ENCODE results near the gene GRK4.
A peak's percentile ranks its signal among the peaks of the same experiment; 100 is the strongest.
"Not testable (repeated sequence)": the region's sequence is repeated elsewhere in the genome, so short reads cannot be mapped to it uniquely, and the experiment has no call there.

The GRK4 gene

DNA sequence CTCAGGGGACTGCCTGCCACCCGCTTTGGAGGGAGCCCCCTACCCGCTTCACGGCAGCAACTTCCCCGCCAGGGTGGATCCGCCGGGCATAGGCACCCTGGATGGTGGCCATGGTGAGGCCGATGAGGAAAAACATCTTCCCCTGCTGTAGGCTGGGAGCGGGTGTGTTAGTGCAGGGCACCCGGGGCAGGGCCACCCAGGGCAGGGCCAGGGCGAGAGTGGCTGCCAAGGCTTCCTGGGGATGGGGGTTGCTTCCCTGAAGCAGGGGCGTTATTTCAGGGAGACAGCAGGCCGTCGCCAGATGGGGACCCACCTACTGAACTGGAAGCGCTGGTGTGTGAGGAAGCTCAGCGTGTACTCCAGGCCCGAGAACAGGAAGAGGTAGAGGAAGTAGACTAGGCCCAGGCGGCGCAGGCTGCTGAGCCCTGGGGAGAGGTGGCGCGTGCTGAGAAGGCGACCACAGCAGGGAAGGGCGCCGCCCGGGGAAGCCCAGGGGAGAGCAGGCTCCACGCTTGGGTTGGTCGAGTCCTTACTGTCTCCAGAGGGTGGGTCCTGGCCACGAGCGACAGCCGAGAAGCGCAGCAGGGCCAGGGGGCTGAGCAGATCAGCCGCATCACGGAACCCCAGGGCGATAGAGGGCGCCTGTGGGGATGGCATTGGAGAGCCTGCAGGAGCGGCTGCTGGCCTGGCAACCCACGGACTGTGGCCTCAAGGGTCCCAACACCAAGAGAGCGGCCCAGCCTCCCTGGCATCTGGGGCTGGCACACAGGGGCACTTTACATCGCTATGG, 31.7 kb upstream of the GRK4 start:
- no peak for DNase-seq

DNA sequence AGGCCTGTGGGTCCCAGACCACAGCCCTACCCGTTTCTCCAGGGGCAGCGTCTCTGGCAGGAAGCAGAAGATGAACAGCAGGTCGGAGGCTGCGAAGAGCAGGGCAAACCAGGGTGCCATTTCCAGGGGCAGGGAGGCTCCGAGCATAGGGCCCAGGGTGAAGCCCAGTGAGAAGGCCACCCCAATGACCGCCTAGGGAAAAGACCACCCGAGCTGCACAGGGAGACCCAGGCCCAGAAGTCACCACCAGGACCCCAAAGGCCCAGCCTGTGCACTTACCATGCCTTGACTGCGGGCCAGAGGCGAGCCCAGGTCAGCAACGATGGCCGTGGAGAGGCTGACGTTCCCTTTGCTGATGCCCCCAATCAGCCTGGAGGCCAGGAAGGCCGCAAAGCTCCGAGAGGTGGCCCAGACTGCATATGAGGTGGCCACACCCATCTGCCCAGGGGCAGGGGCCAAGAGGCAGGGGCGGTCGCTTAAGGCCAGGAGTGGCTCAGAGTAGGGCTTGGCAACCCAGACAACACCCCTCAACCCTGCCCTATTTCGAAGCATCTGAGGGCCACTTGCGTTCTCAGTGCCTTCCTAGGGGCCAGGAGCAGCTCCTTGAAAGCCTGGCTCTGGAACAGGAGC, 30.9 kb upstream of the GRK4 start:
- DNase-seq, result no peak

DNA sequence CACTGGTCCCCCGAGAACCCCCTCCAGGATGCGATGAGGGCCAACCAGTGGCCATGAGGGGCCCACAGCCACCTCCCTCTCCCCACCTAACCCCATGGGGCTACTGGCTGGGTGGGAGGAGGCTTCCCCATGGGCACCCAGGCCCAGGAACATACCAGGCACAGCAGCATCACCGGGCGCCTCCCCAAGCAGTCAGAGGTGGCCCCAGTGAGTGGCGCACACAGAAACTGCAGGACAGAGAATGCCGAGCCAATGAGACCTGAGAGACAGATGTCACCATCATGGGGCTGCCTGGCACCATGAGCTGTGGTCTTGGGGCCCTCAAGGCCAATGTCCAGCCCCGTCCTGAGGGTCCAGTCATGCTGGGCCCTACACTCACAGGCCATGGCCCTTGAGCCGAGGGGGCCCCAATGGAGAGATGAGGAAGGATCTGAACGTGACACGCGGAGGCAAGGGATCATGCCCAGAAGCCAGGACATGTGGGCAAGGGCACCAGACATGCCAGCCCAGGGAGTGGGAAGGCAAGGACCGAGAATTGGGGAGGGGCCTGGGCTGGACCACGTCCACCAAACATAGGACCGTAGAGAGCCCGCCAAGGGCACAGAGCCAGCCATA, 30.3 kb upstream of the GRK4 start:
- DNase-seq, result no peak

DNA sequence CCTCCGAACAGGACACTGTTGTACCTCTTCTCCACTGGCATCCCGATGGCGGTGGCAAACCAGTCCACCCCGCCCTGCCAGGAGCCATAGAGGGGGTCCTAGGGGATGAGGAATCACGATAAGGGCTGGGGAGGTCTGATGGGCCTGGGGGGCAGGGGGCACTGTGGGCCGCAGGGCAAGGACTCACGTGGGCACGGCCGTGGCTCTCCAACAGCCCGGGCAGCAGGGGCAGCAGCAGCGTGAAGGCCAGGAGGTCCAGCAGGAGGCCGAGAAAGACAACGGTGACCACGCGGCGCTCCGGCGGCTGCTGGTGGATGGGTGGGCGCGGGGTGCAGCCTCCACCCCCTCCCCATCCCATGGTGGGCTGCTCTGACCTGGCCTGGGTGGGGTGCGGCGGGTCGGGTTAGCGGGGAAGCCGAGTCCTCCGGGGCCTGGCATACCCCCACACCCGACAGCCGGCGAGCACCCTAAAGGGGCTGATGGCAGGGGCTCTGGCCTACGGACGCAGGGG, 29.8 kb upstream of the GRK4 start:
- DNase-seq, result no peak

DNA sequence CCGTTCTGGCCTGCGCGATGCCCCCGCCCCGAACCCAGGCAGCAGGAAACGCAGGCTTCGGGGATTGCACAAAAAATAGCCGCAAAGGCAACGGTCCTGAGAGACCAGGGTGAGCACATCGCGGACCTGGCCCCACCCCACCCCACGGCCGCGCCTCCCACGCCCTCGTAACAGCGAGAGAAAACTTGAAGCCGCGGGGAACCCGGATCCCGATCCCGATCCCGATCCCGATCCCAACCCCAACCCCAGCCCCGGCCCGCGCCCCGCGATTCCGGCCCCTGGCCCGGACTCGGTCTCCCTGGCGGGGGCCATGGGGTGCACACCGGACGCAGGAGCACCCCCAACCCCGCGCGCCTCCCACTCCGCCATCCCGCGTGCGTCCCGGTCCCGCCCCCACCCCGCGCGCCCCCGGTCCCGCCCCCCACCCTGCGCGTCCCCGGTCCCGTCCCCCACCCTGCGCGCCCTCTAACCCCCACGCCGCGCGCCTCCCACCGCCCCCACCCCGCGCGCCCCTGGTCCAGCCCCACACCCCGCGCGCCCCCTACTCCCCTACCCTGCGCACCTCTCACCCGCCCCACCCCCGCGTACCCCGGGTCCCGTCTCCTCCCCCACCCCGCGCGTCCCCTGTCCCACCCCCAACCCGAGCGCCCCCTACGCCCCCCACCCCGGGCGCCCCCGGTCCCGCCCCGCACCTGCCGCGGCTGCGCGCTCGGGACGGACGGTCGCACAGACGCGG, 29.1 kb upstream of the GRK4 start:
- no peak for DNase-seq

DNA sequence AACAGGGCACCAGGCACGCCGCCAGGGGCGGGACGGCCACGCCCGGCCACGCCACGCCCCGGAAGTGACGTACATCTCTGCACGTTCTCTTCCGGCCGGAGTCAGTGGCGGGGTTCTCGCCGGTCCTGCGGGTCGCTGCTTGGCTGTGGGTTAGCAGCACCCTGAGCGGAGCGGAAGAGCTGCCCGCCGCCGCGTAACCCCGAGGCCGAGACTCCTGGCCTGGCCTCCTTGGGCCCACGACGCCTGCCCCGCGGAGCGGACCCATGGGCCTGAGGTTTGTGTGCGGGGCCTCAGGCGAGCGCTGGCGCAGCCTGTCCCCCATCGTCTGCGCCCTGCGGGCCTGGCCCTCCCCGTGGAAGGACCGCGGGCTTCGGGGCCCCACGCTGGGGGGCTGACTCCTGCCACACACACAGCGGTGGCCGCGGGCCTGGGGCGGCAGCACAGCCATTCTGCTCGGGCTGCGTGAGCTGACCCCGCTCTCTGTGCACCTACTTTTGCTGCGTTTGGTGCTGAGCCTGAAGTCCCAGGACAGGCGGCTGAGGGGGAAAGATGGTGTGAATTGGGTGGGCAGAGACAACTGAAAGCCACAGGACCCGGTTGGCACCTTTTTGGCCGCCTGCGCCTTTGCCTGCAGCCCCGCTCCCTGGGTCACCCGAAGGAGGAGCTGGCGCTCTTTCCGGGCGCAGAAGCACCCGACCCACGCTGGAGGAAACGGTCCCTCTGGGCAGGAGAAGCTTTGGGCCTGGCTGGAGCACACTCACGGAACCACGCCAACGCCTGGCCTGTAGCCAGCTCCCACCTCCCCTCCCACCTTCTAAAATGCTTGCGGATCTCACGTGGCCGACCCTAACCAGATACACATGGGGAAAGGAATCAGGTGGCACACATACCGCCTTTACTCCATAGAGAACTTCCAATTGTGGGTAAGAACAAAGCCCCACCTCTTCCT, 28.3 kb upstream of the GRK4 start:
- DNase-seq, result peak; percentile 75

DNA sequence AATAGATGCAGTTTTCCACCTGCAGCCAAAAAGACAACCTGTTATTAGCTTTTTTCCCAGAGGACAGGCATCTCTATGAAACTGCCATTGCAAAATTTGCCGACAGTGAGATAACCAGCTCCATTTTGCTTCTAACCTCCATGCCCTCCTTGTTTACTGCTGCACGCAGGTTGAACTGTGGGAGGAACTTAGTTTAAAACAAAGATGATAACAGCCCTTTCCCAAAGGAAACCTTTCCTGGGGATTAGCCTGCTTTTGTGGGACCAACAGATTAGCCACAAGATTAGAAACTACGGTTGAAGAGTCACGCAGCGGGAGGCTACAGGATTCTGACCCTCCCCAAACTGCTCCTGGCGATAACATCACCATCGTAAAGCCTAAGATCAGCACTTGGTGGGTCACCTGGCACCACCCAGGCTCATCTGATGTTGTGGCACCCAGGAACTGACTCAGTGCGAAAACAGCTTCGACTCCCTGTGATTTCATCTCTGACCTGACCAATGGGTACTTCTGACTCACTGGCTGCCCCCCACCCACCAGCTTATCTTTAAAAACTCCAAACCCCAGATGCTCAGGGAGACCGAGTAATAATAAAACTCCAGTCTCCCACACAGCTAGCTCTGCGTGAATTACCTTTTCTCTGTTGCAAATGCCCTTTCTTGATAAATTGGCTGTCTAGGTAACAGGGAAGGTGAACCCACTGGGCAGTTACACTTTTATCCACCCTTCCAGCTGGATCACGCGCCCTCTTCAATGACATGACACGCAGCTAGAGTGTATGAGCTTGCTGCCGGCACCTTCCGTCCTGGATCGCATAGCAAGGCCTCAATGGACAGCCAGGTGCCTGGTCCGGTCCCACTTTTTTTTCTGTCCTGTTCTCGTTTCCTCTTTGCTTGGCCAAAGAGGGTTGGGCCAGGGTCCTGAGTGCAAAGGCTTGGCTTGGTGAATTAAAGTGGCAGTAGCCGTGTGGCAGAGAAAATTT, 27.3 kb upstream of the GRK4 start:
- DNase-seq, result no peak

DNA sequence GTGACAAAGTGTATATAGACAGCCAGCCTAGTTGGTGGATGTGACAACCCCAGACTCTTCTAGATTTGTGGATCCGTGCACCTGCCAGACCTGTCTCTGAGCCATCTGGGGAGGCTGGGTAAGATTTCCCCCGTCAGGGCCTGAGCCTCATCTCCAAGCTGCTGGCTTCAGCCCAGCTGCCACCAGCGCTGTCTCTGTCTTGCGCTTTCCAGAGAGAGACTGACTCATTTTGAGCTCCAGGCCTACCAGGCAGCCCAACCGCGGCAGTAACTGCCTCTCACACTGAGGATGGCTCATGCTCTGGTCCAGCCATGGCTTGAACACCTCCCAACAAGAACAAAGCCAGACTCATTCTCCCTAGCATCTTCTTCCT, 26.6 kb upstream of the GRK4 start:
- no peak for DNase-seq

DNA sequence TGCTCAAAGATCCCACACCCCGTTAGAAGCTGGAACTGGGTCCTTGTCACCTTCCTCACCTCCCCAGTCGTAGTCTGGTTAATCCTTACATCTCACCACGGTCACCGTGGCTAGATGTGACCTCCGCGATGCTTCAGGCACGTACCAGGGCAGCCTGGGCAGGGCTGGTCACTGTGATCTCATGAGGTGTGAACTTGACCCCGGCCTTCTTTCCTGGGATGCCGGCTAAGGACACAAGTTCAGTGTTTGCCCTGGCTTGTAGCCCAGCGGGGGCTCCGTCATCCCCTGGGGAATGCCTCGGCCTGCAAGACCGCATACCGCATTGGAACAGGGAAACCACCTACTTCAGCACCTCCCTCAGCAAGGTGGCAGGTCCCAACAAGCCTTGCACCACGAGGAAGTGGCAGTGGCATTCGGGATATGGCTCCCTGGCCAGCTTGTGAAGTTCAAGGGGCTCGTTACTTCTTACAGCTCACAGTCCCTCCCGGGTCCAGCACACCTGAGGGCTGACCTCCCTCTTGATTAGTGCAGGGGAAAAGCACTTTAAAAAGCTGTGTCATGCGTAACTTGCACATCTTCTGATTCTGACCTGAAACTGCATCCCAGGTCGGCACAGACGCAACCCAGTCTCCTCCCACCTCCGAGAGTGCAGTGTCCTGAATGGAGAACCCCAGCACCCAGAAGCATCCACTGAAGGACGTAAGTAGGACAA, 26.1 kb upstream of the GRK4 start:
- DNase-seq, result no peak

DNA sequence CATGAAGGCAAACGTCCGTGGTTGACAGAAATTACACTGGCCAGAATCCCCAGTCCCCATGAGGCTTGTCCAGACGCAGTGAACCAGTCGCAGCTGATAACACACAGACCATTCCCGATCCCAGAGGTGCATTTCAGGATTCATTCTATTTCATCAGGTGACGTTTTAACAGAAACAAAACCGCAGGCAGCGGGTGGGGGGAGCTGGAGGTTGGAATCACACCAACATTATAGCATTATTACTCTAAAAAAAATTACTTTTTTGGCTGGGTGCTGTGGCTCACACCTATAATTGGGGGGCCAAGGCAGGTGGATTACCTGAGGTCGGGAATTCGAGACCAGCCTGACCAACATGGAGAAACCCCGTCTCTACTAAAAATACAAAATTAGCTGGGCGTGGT, 25.4 kb upstream of the GRK4 start:
- no peak for DNase-seq

DNA sequence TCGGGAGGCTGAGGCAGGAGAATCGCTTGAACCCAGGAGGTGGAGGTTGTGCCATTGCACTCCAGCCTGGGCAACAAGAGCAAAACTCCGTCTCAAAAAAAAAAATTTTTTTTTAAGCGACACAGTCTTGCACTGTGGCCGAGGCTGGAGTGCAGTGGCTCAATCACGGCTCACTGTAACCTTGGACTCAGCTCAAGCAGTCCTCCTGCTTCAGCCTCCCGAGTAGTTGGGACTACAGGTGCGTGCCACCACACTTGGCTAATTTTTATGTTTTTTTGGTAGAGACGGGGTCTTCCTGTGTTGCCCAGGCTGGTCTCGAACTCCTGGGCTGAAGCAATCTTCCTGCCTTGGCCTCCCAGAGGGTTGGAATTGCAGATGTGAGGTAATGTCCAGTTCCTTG, 25.0 kb upstream of the GRK4 start:
- DNase-seq, result not testable (repeated sequence)

DNA sequence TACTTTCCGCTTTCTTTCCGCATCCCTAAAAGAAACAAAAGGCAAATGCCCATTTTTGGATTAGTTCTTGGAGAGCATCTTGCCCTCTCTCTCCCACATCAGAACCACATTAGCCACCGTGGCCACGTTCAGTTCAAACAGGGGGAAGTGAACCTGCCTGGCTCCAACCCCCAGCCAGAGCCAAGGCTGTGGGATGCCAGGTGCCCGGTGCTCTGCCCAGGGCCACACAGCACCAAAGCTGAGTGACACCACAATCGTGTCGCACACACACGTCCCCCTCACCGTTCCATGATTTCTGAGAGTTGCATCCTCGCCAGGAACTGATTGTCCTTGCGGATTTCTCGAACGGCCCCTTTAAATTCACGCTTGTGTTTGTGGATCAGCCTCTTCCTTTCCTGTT, 24.5 kb upstream of the GRK4 start:
- no peak for DNase-seq

DNA sequence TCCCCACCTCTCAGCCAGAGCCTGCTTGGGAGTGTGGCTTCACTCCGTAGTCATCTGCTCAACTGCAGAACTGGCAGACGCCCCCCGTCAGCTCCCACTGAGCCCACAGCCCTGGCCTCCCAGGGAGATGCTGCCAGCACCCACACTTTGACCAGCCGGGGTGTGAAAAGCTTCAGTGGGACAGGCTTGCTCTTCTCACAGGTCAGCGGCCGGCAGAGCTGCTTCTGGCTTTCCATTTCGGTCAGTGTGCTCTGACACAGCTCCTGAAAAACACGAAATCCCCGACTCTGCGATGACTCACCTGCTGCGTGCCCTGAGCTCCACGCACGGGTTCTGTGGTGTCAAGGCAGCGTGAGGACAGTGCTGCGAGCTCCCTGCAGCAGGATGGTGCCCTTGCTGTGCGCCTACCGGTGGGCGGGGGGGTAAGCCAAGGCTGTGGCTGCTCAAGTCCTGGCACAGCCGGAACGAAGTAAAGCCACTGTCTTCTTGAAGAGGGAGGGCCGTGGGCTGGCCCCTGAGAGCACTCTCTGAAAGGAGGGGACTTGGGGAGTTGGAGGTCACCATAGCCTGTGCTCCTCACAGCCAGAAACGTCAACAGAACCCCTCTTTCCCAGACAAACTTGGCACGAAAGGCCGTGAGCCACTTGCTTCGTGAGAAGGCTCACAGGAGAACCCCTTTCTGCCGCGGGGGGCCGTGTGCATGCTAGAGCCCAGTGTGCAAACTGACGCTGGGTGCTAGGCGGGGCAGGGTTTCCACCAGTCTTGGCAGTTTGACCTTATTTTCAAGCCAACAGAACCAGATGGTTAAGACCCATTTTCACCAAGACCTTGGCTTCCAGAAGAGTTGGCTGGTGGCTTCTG, 23.8 kb upstream of the GRK4 start:
- DNase-seq, result no peak

DNA sequence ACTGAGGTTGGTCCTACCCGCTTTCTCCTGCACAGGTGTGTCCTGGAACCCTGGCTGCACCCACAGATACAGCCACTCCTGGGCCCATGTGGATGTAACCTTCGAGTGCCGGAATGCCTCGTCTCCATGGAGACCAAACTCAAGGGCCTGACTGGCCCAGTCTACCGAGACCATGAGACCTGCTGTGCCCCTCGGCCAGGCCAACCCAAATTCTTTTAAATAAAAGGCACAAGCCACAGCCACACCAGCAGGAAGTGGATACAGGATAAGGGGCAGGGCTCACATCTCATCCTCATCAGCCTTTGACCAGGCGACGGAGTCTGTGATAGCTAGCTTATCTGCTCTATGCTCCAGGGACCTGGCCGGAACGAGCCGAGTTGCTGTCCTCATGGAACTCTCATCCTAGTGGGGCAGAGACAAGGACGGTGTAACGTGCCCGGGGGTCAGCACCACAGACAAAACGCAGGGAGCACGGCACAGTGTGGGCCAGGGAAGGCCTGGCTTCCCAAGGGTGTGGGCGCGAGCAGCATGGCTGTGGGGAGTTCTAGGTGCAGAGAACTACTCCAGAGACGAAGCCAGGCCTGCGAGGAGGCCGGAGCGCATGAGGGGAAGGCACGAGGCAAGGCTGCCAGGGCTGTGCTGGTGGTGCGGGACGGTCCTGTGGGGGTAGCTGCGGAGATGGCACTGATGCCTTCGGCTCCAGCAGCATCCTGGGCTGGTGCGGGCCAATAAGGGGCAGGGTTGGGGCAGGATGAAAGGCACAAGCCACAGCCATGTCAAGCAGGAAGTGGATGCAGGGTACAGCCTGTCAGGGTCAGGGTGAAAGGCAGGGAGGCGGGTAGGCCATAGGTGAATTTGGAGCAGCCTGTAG, 22.9 kb upstream of the GRK4 start:
- DNase-seq, result no peak

DNA sequence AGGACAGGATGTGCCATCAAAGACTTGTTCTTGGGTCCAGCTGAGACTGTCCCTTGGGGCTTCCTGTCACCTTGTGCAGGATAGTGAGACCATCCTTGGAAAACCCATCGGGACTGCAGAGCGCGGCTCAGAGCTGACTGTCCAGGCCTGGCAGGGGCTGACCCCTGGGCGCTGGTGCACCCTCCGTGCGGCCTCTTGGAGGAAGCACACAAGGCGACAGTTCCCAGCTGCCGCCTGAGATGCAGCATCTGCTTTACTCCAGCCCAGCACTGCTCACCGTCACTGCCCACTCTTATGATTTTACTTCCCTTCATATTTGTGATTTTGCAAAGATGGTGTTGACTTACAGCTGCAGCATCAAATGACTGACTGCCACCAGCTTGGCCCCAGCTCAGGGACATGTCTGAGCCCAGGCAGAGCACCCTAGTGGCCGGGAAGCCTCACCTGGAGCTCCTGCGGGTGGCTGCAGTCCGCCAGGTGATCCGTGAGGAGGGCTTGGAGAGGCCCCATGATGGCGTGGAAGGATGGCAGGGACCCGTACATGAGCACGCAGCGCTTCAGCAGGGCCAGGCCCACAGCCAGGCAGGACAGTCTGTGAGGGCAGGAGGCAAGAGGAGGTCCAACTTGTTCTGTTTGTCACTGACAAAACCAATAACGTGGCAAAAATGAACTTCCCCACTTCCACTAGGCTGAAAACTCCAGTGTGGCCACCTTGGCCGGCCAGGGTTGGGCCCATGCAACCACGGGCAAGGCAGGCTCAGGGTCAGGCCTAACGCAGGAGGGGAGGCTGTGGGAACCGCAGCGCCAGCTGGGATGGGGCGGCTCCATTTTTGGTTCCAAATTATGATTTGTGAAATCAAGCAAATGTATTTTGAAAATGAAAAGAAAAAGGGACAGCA, 22.0 kb upstream of the GRK4 start:
- DNase-seq, result no peak

DNA sequence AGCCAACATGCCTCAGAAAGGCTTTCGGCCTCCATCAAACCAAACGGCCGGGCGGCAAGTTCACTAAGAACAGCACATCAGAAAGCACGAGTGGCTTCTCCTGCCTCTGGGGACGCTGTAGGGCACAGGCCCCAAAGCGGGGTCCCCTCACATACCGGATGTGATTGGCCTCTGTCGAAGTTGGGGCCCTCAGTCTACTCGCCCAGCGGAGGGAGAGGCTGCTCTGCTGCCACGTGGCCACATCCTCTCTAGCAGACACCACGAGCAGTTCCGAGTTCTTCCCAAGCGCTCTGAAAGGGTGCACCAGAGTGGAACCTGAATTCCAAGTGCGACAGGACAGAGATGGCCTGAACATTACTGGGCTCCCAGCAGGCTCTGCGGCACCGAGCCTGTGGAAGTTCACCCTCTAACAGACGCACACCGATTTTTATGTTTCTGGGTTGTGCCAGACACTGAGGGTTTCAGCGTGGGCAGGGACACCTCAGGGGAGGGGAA, 21.3 kb upstream of the GRK4 start:
- DNase-seq, result no peak
